ENCODE results near the gene PBX1.

Gene PBX1

GRCh38 chr1:164855716-164856329 is 296.8 kb downstream of the PBX1 start:
- ChIA-PET POLR2A (no interaction called here), CTCF (no interaction called here)
- no peak for TF ChIP-seq PRDM10 (tag by site-specific recombination; IDR thresholded peaks at IDR 0.05)
- TF ChIP-seq, protein P1, sequence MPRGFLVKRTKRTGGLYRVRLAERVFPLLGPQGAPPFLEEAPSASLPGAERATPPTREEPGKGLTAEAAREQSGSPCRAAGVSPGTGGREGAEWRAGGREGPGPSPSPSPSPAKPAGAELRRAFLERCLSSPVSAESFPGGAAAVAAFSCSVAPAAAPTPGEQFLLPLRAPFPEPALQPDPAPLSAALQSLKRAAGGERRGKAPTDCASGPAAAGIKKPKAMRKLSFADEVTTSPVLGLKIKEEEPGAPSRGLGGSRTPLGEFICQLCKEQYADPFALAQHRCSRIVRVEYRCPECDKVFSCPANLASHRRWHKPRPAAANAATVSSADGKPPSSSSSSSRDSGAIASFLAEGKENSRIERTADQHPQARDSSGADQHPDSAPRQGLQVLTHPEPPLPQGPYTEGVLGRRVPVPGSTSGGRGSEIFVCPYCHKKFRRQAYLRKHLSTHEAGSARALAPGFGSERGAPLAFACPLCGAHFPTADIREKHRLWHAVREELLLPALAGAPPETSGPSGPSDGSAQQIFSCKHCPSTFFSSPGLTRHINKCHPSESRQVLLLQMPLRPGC (tag by site-specific recombination; IDR thresholded peaks at IDR 0.05) = no peak
- TF ChIP-seq ZNF157 (tag by site-specific recombination; IDR thresholded peaks at IDR 0.05) = no peak
- TF ChIP-seq ZNF530 (tag by site-specific recombination; IDR thresholded peaks at IDR 0.05; ENCODE audit: low read depth) = no peak
- TF ChIP-seq ZNF561 (tag by site-specific recombination; IDR thresholded peaks at IDR 0.05; ENCODE audit: borderline replicate concordance) = no peak
- no peak for TF ChIP-seq ZNF830 (tag by site-specific recombination; IDR thresholded peaks at IDR 0.05; ENCODE audit: low read depth)
- TF ChIP-seq ZFP3 (tag by site-specific recombination; IDR thresholded peaks at IDR 0.05; ENCODE audit: low read depth) = no peak
- no peak for TF ChIP-seq ZNF132 (tag by site-specific recombination; IDR thresholded peaks at IDR 0.05; ENCODE audit: borderline replicate concordance)

GRCh38 chr1:164856381-164856780 is 297.4 kb downstream of the PBX1 start:
- no peak overlapping the region for H3K4me3 ChIP-seq (ENCODE audit: low read depth, low read length)
- ChIA-PET CTCF (no interaction called here), POLR2A (no interaction called here)
- H3K36me3 ChIP-seq (ENCODE audit: control insufficient read depth in 2 of 2, insufficient read depth in 1 of 2, low read length in 2 of 2) = no peaks in the 10 kb centered on the region
- no peaks in the 10 kb centered on the region for H3K9me3 ChIP-seq (ENCODE audit: control insufficient read depth, insufficient read depth, low read depth, low read length)
- no peaks in the 10 kb centered on the region for H3K4me1 ChIP-seq (ENCODE audit: control insufficient read depth, insufficient read depth, low read length)
- no peak overlapping the region for H3K27ac ChIP-seq (ENCODE audit: extremely low read depth, low read depth, low read length)
- TF ChIP-seq ZNF423 (tag by site-specific recombination; IDR thresholded peaks at IDR 0.05) (no peak), MZF1 (tag by site-specific recombination; IDR thresholded peaks at IDR 0.05; ENCODE audit: borderline replicate concordance) (no peak), ZFHX2 (tag by site-specific recombination; conservative IDR thresholded peaks at IDR 0.05) (no peak), YY1 (tag by site-specific recombination; IDR thresholded peaks at IDR 0.05) (no peak), KLF1 (tag by site-specific recombination; IDR thresholded peaks at IDR 0.05) (no peak), ZNF426 (tag by site-specific recombination; IDR thresholded peaks at IDR 0.05) (no peak), ZBTB20 (tag by site-specific recombination; IDR thresholded peaks at IDR 0.05) (no peak), ZNF621 (tag by site-specific recombination; IDR thresholded peaks at IDR 0.05) (no peak), ZNF654 (tag by site-specific recombination; IDR thresholded peaks at IDR 0.05; ENCODE audit: low read depth) (no peak)
- TF ChIP-seq, protein P2, sequence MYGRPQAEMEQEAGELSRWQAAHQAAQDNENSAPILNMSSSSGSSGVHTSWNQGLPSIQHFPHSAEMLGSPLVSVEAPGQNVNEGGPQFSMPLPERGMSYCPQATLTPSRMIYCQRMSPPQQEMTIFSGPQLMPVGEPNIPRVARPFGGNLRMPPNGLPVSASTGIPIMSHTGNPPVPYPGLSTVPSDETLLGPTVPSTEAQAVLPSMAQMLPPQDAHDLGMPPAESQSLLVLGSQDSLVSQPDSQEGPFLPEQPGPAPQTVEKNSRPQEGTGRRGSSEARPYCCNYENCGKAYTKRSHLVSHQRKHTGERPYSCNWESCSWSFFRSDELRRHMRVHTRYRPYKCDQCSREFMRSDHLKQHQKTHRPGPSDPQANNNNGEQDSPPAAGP (tag by site-specific recombination; IDR thresholded peaks at IDR 0.05) = no peak

More at GRCh38 chr1:164855716-164856329, 296.8 kb downstream of the PBX1 start:
- H3K4me3 ChIP-seq (ENCODE audit: low read depth, low read length) = no peak overlapping the region
- no peak overlapping the region for H3K27ac ChIP-seq (ENCODE audit: extremely low read depth, low read depth, low read length)
- H3K36me3 ChIP-seq (ENCODE audit: control insufficient read depth in 2 of 2, insufficient read depth in 1 of 2, low read length in 2 of 2) = no peaks in the 10 kb centered on the region
- H3K4me1 ChIP-seq (ENCODE audit: control insufficient read depth, insufficient read depth, low read length) = no peaks in the 10 kb centered on the region
- H3K9me3 ChIP-seq (ENCODE audit: control insufficient read depth, insufficient read depth, low read depth, low read length) = no peaks in the 10 kb centered on the region
